K562 (cell line): ENCODE measurements around the gene CHD6.

Experiments
- BDP1 ChIP-seq: IDR thresholded peaks from 3 replicates; pipeline ENCODE4 v1.6.1; 2011; ENCODE audit not compliant: insufficient read length, insufficient read depth
- CTCF ChIP-seq, 3 experiments: IDR thresholded peaks in 2 of 3; conservative IDR thresholded peaks in 1 of 3; 2 replicates each; pipeline ENCODE4 v1.5.1; 2011 to 2012; ENCODE audit warnings: low read length in 3 of 3, mild to moderate bottlenecking in 3 of 3, control low read depth in 2 of 3, improper control_type of control experiment in 1 of 3, inconsistent platforms in 1 of 3, low read depth in 1 of 3, mixed read lengths in 1 of 3, moderate library complexity in 1 of 3; ENCODE audit not compliant: insufficient read depth in 2 of 3
- EZH2 ChIP-seq: IDR thresholded peaks from 2 replicates; pipeline ENCODE4 v1.6.1; 2012; ENCODE audit warnings: low read depth, mild to moderate bottlenecking, inconsistent platforms, low read length, borderline replicate concordance
- MBD2 ChIP-seq: sonication (generic); IDR thresholded peaks from 2 replicates; pipeline ENCODE4 v1.6.1; 2016; ENCODE audit warnings: low read depth, borderline replicate concordance
- POLR2AphosphoS5 ChIP-seq: IDR thresholded peaks from 2 replicates; pipeline ENCODE4 v1.6.1; 2011; ENCODE audit warnings: mild to moderate bottlenecking, low read depth, low read length, moderate library complexity; ENCODE audit not compliant: control insufficient read depth, insufficient read depth
- RBBP5 ChIP-seq: fragments of 200-600 bp; sonication (generic); IDR thresholded peaks from 2 replicates; pipeline ENCODE4 v1.6.1; 2012; ENCODE audit warnings: borderline replicate concordance, mild to moderate bottlenecking, low read length, control low read depth, inconsistent platforms; ENCODE audit not compliant: insufficient read depth, poor library complexity, severe bottlenecking
- RUNX1 ChIP-seq: sonication (generic); IDR thresholded peaks from 2 replicates; pipeline ENCODE4 v1.6.1; 2016; ENCODE audit warnings: antibody characterized with exemption, low read depth
- SMARCC2 ChIP-seq: fragments of 450-650 bp; IDR thresholded peaks from 2 replicates; pipeline ENCODE4 v1.6.1; 2017; ENCODE audit warnings: antibody characterized with exemption, moderate library complexity, mild to moderate bottlenecking, low read depth
- ZKSCAN8 ChIP-seq: fragments of 200-800 bp; sonication (Bioruptor generic); IDR thresholded peaks from 2 replicates; pipeline ENCODE4 v1.6.1; 2016; ENCODE audit warnings: missing genetic modification characterization, missing compliant biosample characterization
- ZNF311 ChIP-seq: fragments of 250-450 bp; sonication (Bioruptor Pico); IDR thresholded peaks from 2 replicates; pipeline ENCODE4 v1.4.0; 2020; ENCODE audit warnings: mild to moderate bottlenecking, moderate library complexity

- TF ChIP-seq SMARCC2 (no peak), POLR2AphosphoS5 (no peak), BDP1 (no peak), MBD2 (no peak), ZKSCAN8 (CRISPR knock-in tag) (no peak), RBBP5 (no peak), EZH2 (no peak), ZNF311 (no peak), CTCF (IDR thresholded peaks at IDR 0.05 in 2 of 3, conservative IDR thresholded peaks at IDR 0.05 in 1 of 3; ENCODE audit: insufficient read depth in 2 of 3, low read depth in 1 of 3, low read length in 3 of 3) (peak in 2 of 3 experiments; percentile 11 to 22; a peak in 1 of 6 replicates), RUNX1 (no peak)
Measured at GRCh38 chr20:41387444-41387851, 230.7 kb downstream of the CHD6 start.
